ENCODE data around the gene SHC2. TPM values are rescaled to one million over a fixed set of nuclear protein-coding genes. Genes with fewer than 3 reads are reported as not detected.
"Not testable (repeated sequence)": the region's sequence is repeated elsewhere in the genome, so short reads cannot be mapped to it uniquely, and the experiment has no call there.

Gene SHC2
- total RNA-seq, 1 experiment from 2014 or later = 0.98 TPM

- in situ Hi-C loops (cut with HindIII; ENCODE audit: low pct_unique_long_range_greater_than_20kb, low sequenced_read_pairs) = no loop called here
- no peak for DNase-seq (ENCODE audit: low read depth)
Measured at GRCh38 chr19:387777-388176, 73.1 kb downstream of the SHC2 start.

- DNase-seq (ENCODE audit: low read depth); in situ Hi-C loops (cut with HindIII; ENCODE audit: low pct_unique_long_range_greater_than_20kb, low sequenced_read_pairs): not testable (repeated sequence)
Measured at GRCh38 chr19:386632-387301, 74.1 kb downstream of the SHC2 start.

GRCh38 chr19:386189-386588 lies 74.6 kb downstream of the SHC2 start:
- DNase-seq (ENCODE audit: low read depth); in situ Hi-C loops (cut with HindIII; ENCODE audit: low pct_unique_long_range_greater_than_20kb, low sequenced_read_pairs): not testable (repeated sequence)

GRCh38 chr19:384799-385169 lies 76.0 kb downstream of the SHC2 start:
- in situ Hi-C loops (cut with HindIII; ENCODE audit: low pct_unique_long_range_greater_than_20kb, low sequenced_read_pairs) = no loop called here
- DNase-seq (ENCODE audit: low read depth) = no peak

- in situ Hi-C loops (cut with HindIII; ENCODE audit: low pct_unique_long_range_greater_than_20kb, low sequenced_read_pairs) = no loop called here
Measured at GRCh38 chr19:383922-384798, 76.7 kb downstream of the SHC2 start.

GRCh38 chr19:383040-383439 lies 77.8 kb downstream of the SHC2 start:
- DNase-seq (ENCODE audit: low read depth) = no peak
- in situ Hi-C loops (cut with HindIII; ENCODE audit: low pct_unique_long_range_greater_than_20kb, low sequenced_read_pairs) = no loop called here

More at GRCh38 chr19:383922-384798, 76.7 kb downstream of the SHC2 start:
- no peak for DNase-seq (ENCODE audit: low read depth)

- in situ Hi-C loops (cut with HindIII; ENCODE audit: low pct_unique_long_range_greater_than_20kb, low sequenced_read_pairs) = not testable (repeated sequence)
- peak; percentile 66 for DNase-seq (ENCODE audit: low read depth)
Measured at GRCh38 chr19:382578-382977, 78.3 kb downstream of the SHC2 start.

GRCh38 chr19:381901-382300 lies 78.9 kb downstream of the SHC2 start:
- in situ Hi-C loops (cut with HindIII; ENCODE audit: low pct_unique_long_range_greater_than_20kb, low sequenced_read_pairs); DNase-seq (ENCODE audit: low read depth): not testable (repeated sequence)

- in situ Hi-C loops (cut with HindIII; ENCODE audit: low pct_unique_long_range_greater_than_20kb, low sequenced_read_pairs); DNase-seq (ENCODE audit: low read depth): not testable (repeated sequence)
Measured at GRCh38 chr19:380618-381219, 80.1 kb downstream of the SHC2 start.

- DNase-seq (ENCODE audit: low read depth) = no peak
- in situ Hi-C loops (cut with HindIII; ENCODE audit: low pct_unique_long_range_greater_than_20kb, low sequenced_read_pairs) = no loop called here
Measured at GRCh38 chr19:379796-380195, 81.0 kb downstream of the SHC2 start.

GRCh38 chr19:378706-379105 lies 82.1 kb downstream of the SHC2 start:
- no peak for DNase-seq (ENCODE audit: low read depth)
- in situ Hi-C loops (cut with HindIII; ENCODE audit: low pct_unique_long_range_greater_than_20kb, low sequenced_read_pairs) = no loop called here

GRCh38 chr19:377801-378581 lies 82.8 kb downstream of the SHC2 start:
- DNase-seq (ENCODE audit: low read depth) = peak; percentile 50
- in situ Hi-C loops (cut with HindIII; ENCODE audit: low pct_unique_long_range_greater_than_20kb, low sequenced_read_pairs) = no loop called here

- in situ Hi-C loops (cut with HindIII; ENCODE audit: low pct_unique_long_range_greater_than_20kb, low sequenced_read_pairs) = no loop called here
- no peak for DNase-seq (ENCODE audit: low read depth)
Measured at GRCh38 chr19:376111-376470, 84.7 kb downstream of the SHC2 start.

- DNase-seq (ENCODE audit: low read depth) = no peak
- in situ Hi-C loops (cut with HindIII; ENCODE audit: low pct_unique_long_range_greater_than_20kb, low sequenced_read_pairs) = no loop called here
Measured at GRCh38 chr19:375395-376110, 85.3 kb downstream of the SHC2 start.

GRCh38 chr19:374886-375235 lies 86.0 kb downstream of the SHC2 start:
- DNase-seq (ENCODE audit: low read depth) = no peak
- in situ Hi-C loops (cut with HindIII; ENCODE audit: low pct_unique_long_range_greater_than_20kb, low sequenced_read_pairs) = no loop called here

GRCh38 chr19:374183-374885 lies 86.5 kb downstream of the SHC2 start:
- in situ Hi-C loops (cut with HindIII; ENCODE audit: low pct_unique_long_range_greater_than_20kb, low sequenced_read_pairs) = no loop called here
- no peak for DNase-seq (ENCODE audit: low read depth)

GRCh38 chr19:373391-374182 lies 87.2 kb downstream of the SHC2 start:
- DNase-seq (ENCODE audit: low read depth) = no peak
- in situ Hi-C loops (cut with HindIII; ENCODE audit: low pct_unique_long_range_greater_than_20kb, low sequenced_read_pairs) = no loop called here

Data from Caki2 (cell line).